SU-DHL-6 (cell line): Measurements from ENCODE around the gene PRDX1.

ENCODE experiments used
- H2AFZ ChIP-seq: fragments of 200-600 bp; sonication (generic); 2 replicates; pipeline ENCODE4 v1.6.1; 2014; ENCODE audit warnings: low read depth, mild to moderate bottlenecking, moderate library complexity, mixed read lengths, antibody characterized with exemption, low read length; ENCODE audit not compliant: severe bottlenecking
- H3F3A ChIP-seq: fragments of 200-600 bp; shearing (Covaris generic); 2 replicates; pipeline ENCODE4 v1.6.0; 2016; ENCODE audit warnings: antibody characterized with exemption, mild to moderate bottlenecking; ENCODE audit not compliant: insufficient read depth
- H3K27ac ChIP-seq: fragments of 200-600 bp; sonication (generic); 2 replicates; pipeline ENCODE4 v1.5.1; 2016; ENCODE audit warnings: low read depth, mild to moderate bottlenecking, low read length, moderate library complexity, mixed read lengths
- H3K27me3 ChIP-seq: fragments of 200-600 bp; sonication (generic), shearing (Covaris generic); 2 replicates; pipeline ENCODE4 v1.6.0; 2014; ENCODE audit warnings: mild to moderate bottlenecking, low read length
- H3K36me3 ChIP-seq: fragments of 200-600 bp; sonication (generic); 2 replicates; pipeline ENCODE4 v1.6.1; 2014; ENCODE audit warnings: mild to moderate bottlenecking, low read length, mixed read lengths
- H3K4me2 ChIP-seq: fragments of 300-600, 200-600 bp; shearing (Covaris generic), sonication (generic); 2 replicates; pipeline ENCODE4 v1.6.0; 2014; ENCODE audit warnings: low read length, low read depth, mild to moderate bottlenecking; ENCODE audit not compliant: poor library complexity, severe bottlenecking
- H3K4me3 ChIP-seq: fragments of 200-600 bp; sonication (generic); 2 replicates; pipeline ENCODE4 v1.5.1; 2014; ENCODE audit warnings: antibody characterized with exemption, low read length, mild to moderate bottlenecking, mixed read lengths; ENCODE audit not compliant: insufficient read depth, poor library complexity, severe bottlenecking
- H3K79me2 ChIP-seq: fragments of 200-600 bp; sonication (generic); 2 replicates; pipeline ENCODE4 v1.6.1; 2014; ENCODE audit warnings: mild to moderate bottlenecking, low read length, moderate library complexity; ENCODE audit not compliant: insufficient read depth
- H3K9ac ChIP-seq: fragments of 200-600 bp; sonication (generic); 2 replicates; pipeline ENCODE4 v1.7.0; 2014; ENCODE audit warnings: mild to moderate bottlenecking, low read length
- H3K9me2 ChIP-seq: fragments of 200-600 bp; sonication (generic); replicated peaks from 2 replicates; pipeline ENCODE4 v1.6.1; 2014; ENCODE audit warnings: low read length; ENCODE audit not compliant: insufficient read depth
- H3K9me3 ChIP-seq: fragments of 200-600 bp; sonication (generic); 2 replicates; pipeline ENCODE4 v1.6.1; 2014; ENCODE audit warnings: low read length, mixed read lengths; ENCODE audit not compliant: insufficient read depth
- H4K20me1 ChIP-seq: fragments of 200-600 bp; sonication (generic); 2 replicates; pipeline ENCODE4 v1.6.1; 2014; ENCODE audit warnings: low read depth, mild to moderate bottlenecking, antibody characterized with exemption, low read length, moderate library complexity, mixed read lengths
- CTCF ChIP-seq: fragments of 200-600 bp; sonication (generic); IDR thresholded peaks from one replicate; pipeline ENCODE4 v1.5.1; 2017; ENCODE audit warnings: antibody characterized with exemption, mild to moderate bottlenecking, low read length, moderate library complexity; ENCODE audit not compliant: insufficient read depth, poor library complexity, severe bottlenecking
- EZH2phosphoT487 ChIP-seq: fragments of 200-600 bp; sonication (generic), shearing (Covaris generic); conservative IDR thresholded peaks from 2 replicates; pipeline ENCODE4 v1.6.1; 2018; ENCODE audit warnings: mild to moderate bottlenecking, antibody characterized with exemption, low read length, moderate library complexity, mixed read lengths

Gene PRDX1

GRCh38 chr1:45545019-45545493 is 23.4 kb upstream of the PRDX1 start:
- TF ChIP-seq CTCF (no peak), EZH2phosphoT487 (no peak)
- Histone ChIP-seq H3K4me3 (no peak overlapping the region), H3K9me2 (no peaks in the 10 kb centered on the region), H3K9ac (no peak overlapping the region), H3K36me3 (no peaks in the 10 kb centered on the region), H3K27ac (peak overlapping the region; percentile 7; the same call in 1 of the 2 replicates), H3K79me2 (no peaks in the 10 kb centered on the region), H4K20me1 (no peaks in the 10 kb centered on the region), H3K4me2 (no peak overlapping the region), H3K9me3 (no peaks in the 10 kb centered on the region), H3K27me3 (no peaks in the 10 kb centered on the region), H3F3A (no peaks in the 10 kb centered on the region), H2AFZ (peak overlapping the region; percentile 15)

- TF ChIP-seq CTCF (no peak), EZH2phosphoT487 (no peak)
- H3K79me2 ChIP-seq: no peaks in the 10 kb centered on the region
- H3K9ac ChIP-seq: no peak overlapping the region
- no peaks in the 10 kb centered on the region for H3K9me3 ChIP-seq
- H2AFZ ChIP-seq: peak overlapping the region; percentile 15
- H4K20me1 ChIP-seq: no peaks in the 10 kb centered on the region
- no peak overlapping the region for H3K4me3 ChIP-seq
- H3K27me3 ChIP-seq: no peaks in the 10 kb centered on the region
- peak overlapping the region; percentile 57 for H3K4me2 ChIP-seq
- H3F3A ChIP-seq: no peaks in the 10 kb centered on the region
- H3K36me3 ChIP-seq: no peaks in the 10 kb centered on the region
- peak overlapping the region; percentile 50; the same call in 1 of the 2 replicates for H3K27ac ChIP-seq
- H3K9me2 ChIP-seq: no peaks in the 10 kb centered on the region
Measured at GRCh38 chr1:45544530-45544929, 22.8 kb upstream of the PRDX1 start.

GRCh38 chr1:45543581-45544417 is 22.1 kb upstream of the PRDX1 start:
- Histone ChIP-seq H3K9me2 (no peaks in the 10 kb centered on the region), H3K27ac (peak overlapping the region; percentile 50; the same call in 1 of the 2 replicates), H3K9ac (peak overlapping the region; percentile 11; the same call in 1 of the 2 replicates), H2AFZ (no peak overlapping the region), H3K79me2 (no peaks in the 10 kb centered on the region), H3K27me3 (no peaks in the 10 kb centered on the region), H3K9me3 (no peaks in the 10 kb centered on the region), H3K36me3 (no peaks in the 10 kb centered on the region), H3K4me2 (peak overlapping the region; percentile 57), H3F3A (no peaks in the 10 kb centered on the region), H3K4me3 (no peak overlapping the region), H4K20me1 (no peaks in the 10 kb centered on the region)
- TF ChIP-seq EZH2phosphoT487 (no peak), CTCF (no peak)
